Upper lobe of left lung (tissue), 6 donors: ENCODE measurements around the gene ZP2. TPM values are rescaled to one million over a fixed set of nuclear protein-coding genes. Genes with fewer than 3 reads are reported as not detected.
"Not testable (repeated sequence)": the region's sequence is repeated elsewhere in the genome, so short reads cannot be mapped to it uniquely, and the experiment has no call there.

Source experiments
- ATAC-seq, 2 donors: fragments of 200-7000 bp; cut with Tn5 transposase; one replicate each; pipeline ENCODE4 v1.9.1; 2022; ENCODE audit warnings: mild to moderate bottlenecking in 2 of 2, moderate library complexity in 2 of 2; ENCODE audit not compliant: low FRiP score in 2 of 2
- DNase-seq, 2 donors: peaks; one replicate each; pipeline ENCODE4 v3.0.0-alpha.2; 2019 to 2020
- H3K27ac ChIP-seq, 4 donors: fragments of 200-600 bp; sonication (generic); one replicate each; pipeline ENCODE4 v1.5.1; 2016 to 2019
- H3K27me3 ChIP-seq, 4 donors: fragments of 200-600 bp; sonication (generic); one replicate each; pipeline ENCODE4 v1.5.1; 2017 to 2019
- H3K36me3 ChIP-seq, 4 donors: fragments of 200-600 bp; sonication (generic); one replicate each; pipeline ENCODE4 v1.5.1; 2016 to 2019
- H3K4me1 ChIP-seq, 4 donors: fragments of 200-600 bp; sonication (generic); one replicate each; pipeline ENCODE4 v1.5.1; 2018 to 2019
- H3K4me3 ChIP-seq, 4 donors: fragments of 200-600 bp; sonication (generic); one replicate each; pipeline ENCODE4 v1.5.1; 2017 to 2019; ENCODE audit warnings: mild to moderate bottlenecking in 2 of 4, moderate library complexity in 1 of 4
- H3K9me3 ChIP-seq, 4 donors: fragments of 200-600 bp; sonication (generic); one replicate each; pipeline ENCODE4 v1.5.1; 2018 to 2019
- CTCF ChIP-seq, 6 experiments: fragments of 450-650 bp in 4 of 6; fragments of 200-600 bp in 2 of 6; sonication (generic) in 2 of 6; IDR thresholded peaks; one replicate each; pipeline ENCODE4 v1.5.1; 2016 to 2019; ENCODE audit warnings: antibody characterized with exemption in 6 of 6
- EP300 ChIP-seq, 4 donors: sonication (generic); formaldehyde crosslinking; IDR thresholded peaks; one replicate each; pipeline ENCODE4 v1.5.1; 2017; ENCODE audit warnings: antibody characterized with exemption in 4 of 4, control low read depth in 2 of 4
- POLR2A ChIP-seq, 4 donors: fragments of 450-650 bp; IDR thresholded peaks; one replicate each; pipeline ENCODE4 v1.5.1; 2016 to 2017; ENCODE audit warnings: antibody characterized with exemption in 4 of 4, mild to moderate bottlenecking in 2 of 4
- POLR2AphosphoS5 ChIP-seq, 2 donors: sonication (generic); formaldehyde crosslinking; IDR thresholded peaks; one replicate each; pipeline ENCODE4 v1.5.1; 2017; ENCODE audit warnings: antibody characterized with exemption in 2 of 2
- WGBS, 2 donors: methylation state at CpG; one replicate each; pipeline ENCODE4 v1.1.5; 2017 to 2018; 5-methylcytosine and 5-hydroxymethylcytosine counted together
- total RNA-seq, 6 donors: library from RNA; depleted of rRNA in 4 of 6; stranded (reverse); fragments of >200 nt in 4 of 6; gene quantifications; one replicate each; pipeline versions ENCODE4 v1.1.0 to v1.2.1, GENCODE V29; 2016 to 2021
- donor health status: DM: no; HTN: no; CAD: no; lungs with moderate emphysema.
- donor health status: DM: no; HTN: yes; CAD: no; lungs with severe emphysema.

The ZP2 gene
- total RNA-seq, 6 donors from 2014 or later: not detected

- WGBS, 2 donors: 52 to 61% methylated on average over 7 of the region's 7 CpGs
- no peak overlapping the region for H3K27ac ChIP-seq
- H3K4me1 ChIP-seq: no peaks in the 10 kb centered on the region
- no peaks in the 10 kb centered on the region for H3K27me3 ChIP-seq
- ATAC-seq: no peak
- DNase-seq: no peak
- H3K9me3 ChIP-seq: no peaks in the 10 kb centered on the region
- TF ChIP-seq CTCF (IDR thresholded peaks at IDR 0.05) (no peak), EP300 (IDR thresholded peaks at IDR 0.05) (no peak), POLR2AphosphoS5 (IDR thresholded peaks at IDR 0.05) (no peak), POLR2A (IDR thresholded peaks at IDR 0.05) (no peak)
- H3K36me3 ChIP-seq: no peaks in the 10 kb centered on the region
- H3K4me3 ChIP-seq: no peak overlapping the region
These were observed 8.1 kb downstream of the ZP2 start for GRCh38 chr16:21203155-21203797.

GRCh38 chr16:21199607-21200218 lies 11.7 kb downstream of the ZP2 start:
- Histone ChIP-seq H3K27ac (no peak overlapping the region), H3K9me3 (no peaks in the 10 kb centered on the region), H3K4me3 (no peak overlapping the region), H3K27me3 (no peaks in the 10 kb centered on the region), H3K4me1 (no peaks in the 10 kb centered on the region), H3K36me3 (no peaks in the 10 kb centered on the region)
- no peak for ATAC-seq
- 74 to 88% methylated on average over 5 of the region's 5 CpGs for WGBS, 2 donors
- no peak for DNase-seq
- TF ChIP-seq CTCF (IDR thresholded peaks at IDR 0.05) (no peak), POLR2AphosphoS5 (IDR thresholded peaks at IDR 0.05) (no peak), POLR2A (IDR thresholded peaks at IDR 0.05) (no peak), EP300 (IDR thresholded peaks at IDR 0.05) (no peak)

- Histone ChIP-seq H3K4me1 (no peaks in the 10 kb centered on the region), H3K36me3 (no peaks in the 10 kb centered on the region), H3K4me3 (no peak overlapping the region), H3K9me3 (no peaks in the 10 kb centered on the region), H3K27ac (no peak overlapping the region), H3K27me3 (no peaks in the 10 kb centered on the region)
- DNase-seq: no peak
- no peak for ATAC-seq
- TF ChIP-seq EP300 (IDR thresholded peaks at IDR 0.05): no peak
- no peak for TF ChIP-seq POLR2A (IDR thresholded peaks at IDR 0.05)
- no peak for TF ChIP-seq POLR2AphosphoS5 (IDR thresholded peaks at IDR 0.05)
- TF ChIP-seq CTCF (IDR thresholded peaks at IDR 0.05): no peak
- WGBS, 2 donors: 78% methylated on average over 3 of the region's 3 CpGs
These were observed 13.8 kb downstream of the ZP2 start for GRCh38 chr16:21197621-21198020.

- Histone ChIP-seq H3K27ac (no peak overlapping the region), H3K36me3 (no peaks in the 10 kb centered on the region), H3K4me1 (no peaks in the 10 kb centered on the region), H3K4me3 (no peak overlapping the region), H3K9me3 (no peaks in the 10 kb centered on the region), H3K27me3 (no peaks in the 10 kb centered on the region)
- DNase-seq (no peak), ATAC-seq (no peak)
- 81 to 85% methylated on average over 1 of the region's 1 CpG for WGBS, 2 donors
- TF ChIP-seq POLR2A (IDR thresholded peaks at IDR 0.05) (no peak), CTCF (IDR thresholded peaks at IDR 0.05) (no peak), EP300 (IDR thresholded peaks at IDR 0.05) (no peak), POLR2AphosphoS5 (IDR thresholded peaks at IDR 0.05) (no peak)
These were observed 14.3 kb downstream of the ZP2 start for GRCh38 chr16:21197112-21197511.

- H3K36me3 ChIP-seq, H3K27me3 ChIP-seq, H3K9me3 ChIP-seq, H3K4me3 ChIP-seq, ATAC-seq, H3K27ac ChIP-seq, H3K4me1 ChIP-seq, DNase-seq: not testable (repeated sequence)
- WGBS, 2 donors: 85 to 90% methylated on average over 8 of the region's 8 CpGs
These were observed 16.0 kb downstream of the ZP2 start for GRCh38 chr16:21195330-21195729.
